ENCODE measurements around the gene HSPA12B. TPM values are rescaled to one million over a fixed set of nuclear protein-coding genes. Genes with fewer than 3 reads are reported as not detected.

The HSPA12B gene
- polyA plus RNA-seq, 1 of the 3 experiments (the other 2 are of a cell fraction) = 0.46 TPM

DNA sequence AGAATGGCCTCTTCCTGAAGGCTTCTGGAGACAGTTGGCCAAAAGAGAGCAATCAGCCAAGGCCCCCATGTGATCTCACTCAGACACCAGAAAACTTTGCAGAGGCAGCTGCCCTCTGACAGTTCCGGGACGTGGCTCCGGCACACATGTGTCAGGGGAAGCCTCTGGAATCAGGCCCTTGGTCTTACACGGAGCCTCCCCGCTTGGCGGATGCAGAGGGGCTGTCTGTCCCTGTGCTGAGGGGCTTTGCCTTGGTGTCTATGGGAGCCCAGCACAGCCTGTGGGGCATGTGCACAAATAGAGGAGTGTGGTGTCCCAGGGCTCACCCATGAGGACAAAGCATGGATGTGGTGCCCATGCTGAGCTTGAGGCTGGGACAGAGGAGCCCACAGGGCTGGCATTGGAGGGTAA lies 33.9 kb upstream of the HSPA12B start:
- POLR2A ChIA-PET = no interaction called here
- TF ChIP-seq FOXJ3 (CRISPR knock-in tag; IDR thresholded peaks at IDR 0.05) (no peak), JUND (IDR thresholded peaks at IDR 0.05) (no peak), YY1 (IDR thresholded peaks at IDR 0.05; ENCODE audit: low read depth) (no peak), SMC3 (IDR thresholded peaks at IDR 0.05; ENCODE audit: low read depth, low read length) (no peak), POLR2AphosphoS5 (IDR thresholded peaks at IDR 0.05; ENCODE audit: low read depth, low read length) (no peak), SIN3A (IDR thresholded peaks at IDR 0.05; ENCODE audit: borderline replicate concordance, low read depth, low read length) (no peak), GATA2 (CRISPR knock-in tag; IDR thresholded peaks at IDR 0.05) (no peak), MXI1 (IDR thresholded peaks at IDR 0.05; ENCODE audit: low read depth, low read length) (no peak), ELF1 (IDR thresholded peaks at IDR 0.05) (no peak), TCF12 (IDR thresholded peaks at IDR 0.05) (no peak), RXRA (IDR thresholded peaks at IDR 0.05; ENCODE audit: borderline replicate concordance, low read depth) (no peak), FOXM1 (IDR thresholded peaks at IDR 0.05; ENCODE audit: low read depth) (no peak), TEAD4 (IDR thresholded peaks at IDR 0.05; ENCODE audit: borderline replicate concordance, insufficient read depth) (no peak), CHD2 (IDR thresholded peaks at IDR 0.05; ENCODE audit: low read length, partially characterized antibody) (no peak)
- TF ChIP-seq, protein P1, sequence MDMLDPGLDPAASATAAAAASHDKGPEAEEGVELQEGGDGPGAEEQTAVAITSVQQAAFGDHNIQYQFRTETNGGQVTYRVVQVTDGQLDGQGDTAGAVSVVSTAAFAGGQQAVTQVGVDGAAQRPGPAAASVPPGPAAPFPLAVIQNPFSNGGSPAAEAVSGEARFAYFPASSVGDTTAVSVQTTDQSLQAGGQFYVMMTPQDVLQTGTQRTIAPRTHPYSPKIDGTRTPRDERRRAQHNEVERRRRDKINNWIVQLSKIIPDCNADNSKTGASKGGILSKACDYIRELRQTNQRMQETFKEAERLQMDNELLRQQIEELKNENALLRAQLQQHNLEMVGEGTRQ (IDR thresholded peaks at IDR 0.05; ENCODE audit: borderline replicate concordance, low read depth, low read length) = no peak
- TF ChIP-seq, protein P2, sequence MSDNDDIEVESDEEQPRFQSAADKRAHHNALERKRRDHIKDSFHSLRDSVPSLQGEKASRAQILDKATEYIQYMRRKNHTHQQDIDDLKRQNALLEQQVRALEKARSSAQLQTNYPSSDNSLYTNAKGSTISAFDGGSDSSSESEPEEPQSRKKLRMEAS (IDR thresholded peaks at IDR 0.05; ENCODE audit: low read depth) = no peak
- TF ChIP-seq, protein P3, sequence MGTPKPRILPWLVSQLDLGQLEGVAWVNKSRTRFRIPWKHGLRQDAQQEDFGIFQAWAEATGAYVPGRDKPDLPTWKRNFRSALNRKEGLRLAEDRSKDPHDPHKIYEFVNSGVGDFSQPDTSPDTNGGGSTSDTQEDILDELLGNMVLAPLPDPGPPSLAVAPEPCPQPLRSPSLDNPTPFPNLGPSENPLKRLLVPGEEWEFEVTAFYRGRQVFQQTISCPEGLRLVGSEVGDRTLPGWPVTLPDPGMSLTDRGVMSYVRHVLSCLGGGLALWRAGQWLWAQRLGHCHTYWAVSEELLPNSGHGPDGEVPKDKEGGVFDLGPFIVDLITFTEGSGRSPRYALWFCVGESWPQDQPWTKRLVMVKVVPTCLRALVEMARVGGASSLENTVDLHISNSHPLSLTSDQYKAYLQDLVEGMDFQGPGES (IDR thresholded peaks at IDR 0.05; ENCODE audit: low read depth, low read length) = no peak
- Histone ChIP-seq H3K4me2 (no peak overlapping the region), H3K4me3 (ENCODE audit: low read depth in 2 of 2, low read length in 1 of 2) (no peak overlapping the region), H3F3A (replicated peaks; ENCODE audit: insufficient read depth) (no peaks in the 10 kb centered on the region), H3K36me3 (replicated peaks in 1 of 2; ENCODE audit: control insufficient read depth in 1 of 2, insufficient read depth in 2 of 2, low read length in 1 of 2) (no peaks in the 10 kb centered on the region), H3K9ac (no peak overlapping the region), H3K27me3 (ENCODE audit: insufficient read depth) (no peaks in the 10 kb centered on the region), H3K27ac (ENCODE audit: low read depth in 2 of 2, low read length in 1 of 2) (no peak overlapping the region), H3K9me3 (no peaks in the 10 kb centered on the region), H3K4me1 (ENCODE audit: control insufficient read depth in 1 of 2, insufficient read depth in 2 of 2, low read depth in 1 of 2, low read length in 1 of 2) (no peaks in the 10 kb centered on the region), H3K79me2 (ENCODE audit: insufficient read depth) (no peaks in the 10 kb centered on the region), H3K9me2 (no peaks in the 10 kb centered on the region), H2AFZ (ENCODE audit: low read depth) (no peak overlapping the region), H4K20me1 (ENCODE audit: insufficient read depth) (no peaks in the 10 kb centered on the region)
- DNase-seq = no peak
- CTCF ChIA-PET = interaction anchor here (0.7 to 5.8 kb wide), 8 partner anchors 9 to 135 kb away, joined by 3 to 58 read pairs (median 3); no protein-coding TSS in a partner anchor
- WGBS (ENCODE audit: low lambda C conversion rate) = 85% methylated on average over 6 of the region's 6 CpGs

DNA sequence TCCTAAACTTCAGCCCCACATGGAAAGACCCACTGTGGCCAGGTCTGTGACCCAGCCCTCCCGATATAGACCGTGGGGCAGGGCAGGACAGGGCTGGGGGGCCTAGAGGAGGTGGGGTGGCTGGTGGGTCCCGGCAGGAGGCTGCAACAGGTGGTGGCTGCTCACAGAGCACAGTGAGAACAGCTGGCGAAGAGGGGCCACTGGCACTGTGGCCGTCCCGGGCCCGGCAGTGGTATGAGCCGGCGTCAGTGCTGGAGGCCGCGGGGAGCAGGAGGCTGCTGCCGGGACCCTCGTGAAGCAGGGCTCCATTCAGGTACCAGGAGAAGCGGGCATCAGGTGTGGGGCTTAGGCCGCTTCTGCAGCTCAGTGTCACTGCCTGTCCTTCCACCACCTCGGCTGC lies 33.4 kb upstream of the HSPA12B start:
- H3K36me3 ChIP-seq (replicated peaks in 1 of 2; ENCODE audit: control insufficient read depth in 1 of 2, insufficient read depth in 2 of 2, low read length in 1 of 2) = no peaks in the 10 kb centered on the region
- ChIA-PET CTCF (interaction anchor here (0.7 to 5.8 kb wide), 7 partner anchors 8 to 136 kb away, joined by 3 to 58 read pairs (median 3); no protein-coding TSS in a partner anchor), POLR2A (no interaction called here)
- H3K9ac ChIP-seq = no peak overlapping the region
- H3K4me1 ChIP-seq (ENCODE audit: control insufficient read depth in 1 of 2, insufficient read depth in 2 of 2, low read depth in 1 of 2, low read length in 1 of 2) = no peaks in the 10 kb centered on the region
- DNase-seq = no peak
- H3F3A ChIP-seq (replicated peaks; ENCODE audit: insufficient read depth) = no peaks in the 10 kb centered on the region
- 60% methylated on average over 5 of the region's 16 CpGs for WGBS (ENCODE audit: low lambda C conversion rate)
- no peak overlapping the region for H2AFZ ChIP-seq (ENCODE audit: low read depth)
- H4K20me1 ChIP-seq (ENCODE audit: insufficient read depth) = no peaks in the 10 kb centered on the region
- H3K9me2 ChIP-seq = no peaks in the 10 kb centered on the region
- no peak overlapping the region for H3K27ac ChIP-seq (ENCODE audit: low read depth in 2 of 2, low read length in 1 of 2)
- H3K9me3 ChIP-seq = no peaks in the 10 kb centered on the region
- no peaks in the 10 kb centered on the region for H3K27me3 ChIP-seq (ENCODE audit: insufficient read depth)
- no peaks in the 10 kb centered on the region for H3K79me2 ChIP-seq (ENCODE audit: insufficient read depth)
- no peak overlapping the region for H3K4me3 ChIP-seq (ENCODE audit: low read depth in 2 of 2, low read length in 1 of 2)
- no peak overlapping the region for H3K4me2 ChIP-seq
- TF ChIP-seq, protein P4, sequence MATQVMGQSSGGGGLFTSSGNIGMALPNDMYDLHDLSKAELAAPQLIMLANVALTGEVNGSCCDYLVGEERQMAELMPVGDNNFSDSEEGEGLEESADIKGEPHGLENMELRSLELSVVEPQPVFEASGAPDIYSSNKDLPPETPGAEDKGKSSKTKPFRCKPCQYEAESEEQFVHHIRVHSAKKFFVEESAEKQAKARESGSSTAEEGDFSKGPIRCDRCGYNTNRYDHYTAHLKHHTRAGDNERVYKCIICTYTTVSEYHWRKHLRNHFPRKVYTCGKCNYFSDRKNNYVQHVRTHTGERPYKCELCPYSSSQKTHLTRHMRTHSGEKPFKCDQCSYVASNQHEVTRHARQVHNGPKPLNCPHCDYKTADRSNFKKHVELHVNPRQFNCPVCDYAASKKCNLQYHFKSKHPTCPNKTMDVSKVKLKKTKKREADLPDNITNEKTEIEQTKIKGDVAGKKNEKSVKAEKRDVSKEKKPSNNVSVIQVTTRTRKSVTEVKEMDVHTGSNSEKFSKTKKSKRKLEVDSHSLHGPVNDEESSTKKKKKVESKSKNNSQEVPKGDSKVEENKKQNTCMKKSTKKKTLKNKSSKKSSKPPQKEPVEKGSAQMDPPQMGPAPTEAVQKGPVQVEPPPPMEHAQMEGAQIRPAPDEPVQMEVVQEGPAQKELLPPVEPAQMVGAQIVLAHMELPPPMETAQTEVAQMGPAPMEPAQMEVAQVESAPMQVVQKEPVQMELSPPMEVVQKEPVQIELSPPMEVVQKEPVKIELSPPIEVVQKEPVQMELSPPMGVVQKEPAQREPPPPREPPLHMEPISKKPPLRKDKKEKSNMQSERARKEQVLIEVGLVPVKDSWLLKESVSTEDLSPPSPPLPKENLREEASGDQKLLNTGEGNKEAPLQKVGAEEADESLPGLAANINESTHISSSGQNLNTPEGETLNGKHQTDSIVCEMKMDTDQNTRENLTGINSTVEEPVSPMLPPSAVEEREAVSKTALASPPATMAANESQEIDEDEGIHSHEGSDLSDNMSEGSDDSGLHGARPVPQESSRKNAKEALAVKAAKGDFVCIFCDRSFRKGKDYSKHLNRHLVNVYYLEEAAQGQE (IDR thresholded peaks at IDR 0.05; ENCODE audit: low read depth, low read length) = no peak
- TF ChIP-seq, protein P2 (IDR thresholded peaks at IDR 0.05; ENCODE audit: low read depth) = no peak
- no peak for TF ChIP-seq FOXM1 (IDR thresholded peaks at IDR 0.05; ENCODE audit: low read depth)
- TF ChIP-seq, protein P3 (IDR thresholded peaks at IDR 0.05; ENCODE audit: low read depth, low read length) = no peak
- TF ChIP-seq, protein P1 (IDR thresholded peaks at IDR 0.05; ENCODE audit: borderline replicate concordance, low read depth, low read length) = no peak
- TF ChIP-seq TEAD4 (IDR thresholded peaks at IDR 0.05; ENCODE audit: borderline replicate concordance, insufficient read depth) = no peak
- no peak for TF ChIP-seq SIN3A (IDR thresholded peaks at IDR 0.05; ENCODE audit: borderline replicate concordance, low read depth, low read length)
- TF ChIP-seq NFIC (IDR thresholded peaks at IDR 0.05; ENCODE audit: borderline replicate concordance) = no peak
